Measurements from ENCODE around the gene NADSYN1.

Gene NADSYN1

DNA sequence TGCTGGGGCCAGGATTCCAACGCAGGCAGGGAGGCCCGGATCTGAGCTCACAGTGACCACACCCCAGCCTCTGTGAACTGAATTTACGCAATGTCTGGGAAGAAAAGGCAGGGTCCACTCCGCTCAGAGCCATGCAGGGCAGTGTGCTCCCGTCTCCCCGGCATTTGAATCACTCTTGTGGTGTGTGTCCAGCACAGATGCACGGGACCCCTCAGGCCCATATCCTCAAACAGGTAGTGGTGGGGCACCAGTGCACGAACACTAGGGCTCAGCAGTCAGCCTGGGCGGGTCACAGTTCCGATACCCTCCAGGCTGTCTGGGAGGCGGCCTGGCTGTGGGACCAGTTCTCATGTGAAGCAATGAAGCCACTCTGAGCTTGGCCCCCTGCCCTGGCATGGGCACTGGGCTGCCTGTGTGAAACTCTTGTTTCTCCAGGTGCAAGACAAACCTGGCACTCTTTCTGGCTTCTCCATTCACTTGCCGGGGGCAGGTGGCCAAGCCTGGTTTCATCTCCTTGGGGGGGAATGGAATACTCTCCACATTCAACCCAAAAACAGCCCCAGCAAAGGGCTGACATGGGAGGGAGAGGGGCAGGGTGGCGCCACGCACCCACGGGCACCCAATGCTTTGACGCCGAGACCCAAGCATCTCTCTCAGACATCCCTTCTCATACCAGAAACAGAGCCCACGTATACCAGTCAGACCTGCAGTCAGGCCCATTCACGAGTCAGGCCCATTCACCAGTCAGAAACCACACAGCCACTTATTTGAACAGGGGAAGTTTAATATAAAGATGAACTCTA, 19.2 kb upstream of the NADSYN1 start:
- no peak for DNase-seq

DNA sequence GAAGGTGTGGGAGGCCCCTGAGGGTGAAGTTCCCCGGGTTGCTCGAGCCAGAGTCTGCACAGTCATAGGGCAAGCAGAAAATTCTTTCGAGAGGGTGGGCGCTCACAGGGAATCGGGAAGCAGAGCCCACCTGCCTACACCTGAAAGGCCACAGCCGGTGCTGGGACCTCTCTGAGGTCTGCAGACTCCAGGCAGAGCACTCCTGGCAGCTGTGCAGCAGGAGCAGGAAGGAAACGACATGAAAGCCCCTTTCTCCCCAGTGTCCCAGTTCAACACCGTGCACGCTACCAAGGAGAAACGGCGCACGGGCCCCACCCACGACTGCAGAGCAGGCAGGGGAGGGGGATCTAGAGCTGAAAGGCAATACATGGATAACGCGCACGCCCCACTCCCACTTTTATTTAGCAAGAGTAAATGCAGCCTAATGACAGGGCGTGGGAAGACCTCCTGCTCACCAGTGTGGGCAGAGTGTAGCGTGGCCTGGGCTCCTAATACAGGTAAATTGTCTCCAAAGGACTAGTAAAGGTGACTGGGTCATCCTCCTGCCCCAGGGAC, 18.4 kb upstream of the NADSYN1 start:
- no peak for DNase-seq

DNA sequence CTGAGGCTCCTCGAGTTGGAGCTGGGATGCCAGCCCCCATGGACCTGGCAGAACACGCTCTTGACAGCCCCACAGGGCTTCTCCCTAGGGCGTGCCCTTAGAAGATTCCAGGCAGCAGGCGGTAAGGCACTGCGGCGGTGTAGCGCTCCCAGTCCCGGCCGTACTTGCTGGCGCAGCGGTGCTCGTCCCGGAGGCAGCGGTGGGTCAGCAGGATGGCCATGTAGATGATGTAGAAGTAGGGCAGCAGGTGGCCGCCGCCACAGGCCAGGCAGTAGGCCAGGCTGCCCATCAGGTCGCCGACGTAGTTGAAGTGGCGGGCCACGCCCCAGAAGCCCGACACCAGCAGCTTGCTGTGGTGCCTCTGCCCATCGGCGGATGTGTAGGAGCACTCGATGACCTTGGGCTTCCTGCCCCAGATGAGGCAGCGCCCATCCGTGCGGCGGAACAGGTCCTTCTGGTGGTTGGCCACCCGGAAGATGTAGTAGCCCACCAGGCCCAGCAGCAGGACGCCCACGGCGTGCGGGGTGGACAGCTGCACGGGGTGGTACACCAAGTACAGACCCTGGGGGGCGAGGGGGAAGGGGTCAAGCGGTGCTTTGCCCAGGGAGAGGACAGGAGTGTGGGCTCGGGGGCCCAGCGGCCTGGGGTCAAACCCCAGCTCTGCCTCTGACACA, 17.6 kb upstream of the NADSYN1 start:
- no peak for DNase-seq

DNA sequence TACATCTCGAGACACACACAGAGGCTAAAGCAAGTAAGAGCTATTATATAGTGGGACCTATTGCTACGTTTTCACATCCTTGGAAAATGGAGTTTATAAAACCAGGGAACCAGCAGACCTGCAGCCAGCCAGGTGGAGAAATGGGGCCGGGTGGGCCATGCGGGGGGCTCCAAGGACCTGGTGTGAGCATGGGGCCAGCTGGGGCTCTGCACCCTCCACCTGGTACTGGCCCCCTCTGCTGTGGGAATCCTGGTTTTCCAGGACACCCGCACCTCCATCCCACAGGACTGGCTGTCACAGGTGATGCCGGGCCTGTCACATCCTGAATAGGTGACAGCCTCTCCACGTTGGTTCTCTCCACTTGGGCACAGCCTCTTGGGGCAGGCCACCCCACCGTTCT, 16.1 kb upstream of the NADSYN1 start:
- DNase-seq: no peak

DNA sequence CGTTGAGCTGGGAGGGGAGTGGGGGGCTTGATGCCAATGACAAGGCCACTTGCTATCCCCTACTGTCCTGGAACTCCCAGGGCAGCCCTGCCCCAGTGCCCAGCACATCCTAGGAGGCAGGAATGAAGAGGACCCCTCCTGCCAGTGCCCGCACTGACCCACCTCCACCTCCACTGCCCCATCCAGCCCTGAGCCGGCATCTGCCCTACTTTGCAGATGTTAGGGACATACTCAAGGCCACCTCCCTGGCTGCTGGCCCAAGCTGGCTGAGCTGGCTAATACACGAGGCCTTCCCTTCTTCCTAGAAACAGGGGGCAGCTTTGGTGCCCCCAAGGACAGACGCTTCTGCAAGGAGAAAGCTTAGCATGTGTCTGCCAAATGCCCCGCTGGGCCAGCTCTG, 15.6 kb upstream of the NADSYN1 start:
- DNase-seq: no peak

DNA sequence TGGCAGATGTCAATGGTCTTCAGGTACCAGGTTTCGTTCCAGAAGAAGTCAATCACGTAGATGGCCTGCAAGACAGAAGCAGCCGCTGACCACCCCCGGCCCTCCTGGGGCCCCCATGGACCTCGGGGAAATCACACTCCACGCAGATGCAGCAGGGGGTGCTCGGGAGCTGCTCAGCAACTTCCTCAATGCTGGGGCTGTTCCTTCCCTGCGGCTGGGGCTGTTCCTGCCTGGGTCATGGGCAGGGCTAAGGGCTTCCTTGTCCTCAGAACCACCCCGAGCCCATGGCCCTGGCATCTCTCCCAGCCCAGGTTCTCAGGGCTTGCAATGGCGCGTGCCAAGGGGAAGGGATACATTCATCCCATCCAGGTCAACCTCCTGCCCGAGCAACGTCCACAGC, 15.1 kb upstream of the NADSYN1 start:
- no peak for DNase-seq

DNA sequence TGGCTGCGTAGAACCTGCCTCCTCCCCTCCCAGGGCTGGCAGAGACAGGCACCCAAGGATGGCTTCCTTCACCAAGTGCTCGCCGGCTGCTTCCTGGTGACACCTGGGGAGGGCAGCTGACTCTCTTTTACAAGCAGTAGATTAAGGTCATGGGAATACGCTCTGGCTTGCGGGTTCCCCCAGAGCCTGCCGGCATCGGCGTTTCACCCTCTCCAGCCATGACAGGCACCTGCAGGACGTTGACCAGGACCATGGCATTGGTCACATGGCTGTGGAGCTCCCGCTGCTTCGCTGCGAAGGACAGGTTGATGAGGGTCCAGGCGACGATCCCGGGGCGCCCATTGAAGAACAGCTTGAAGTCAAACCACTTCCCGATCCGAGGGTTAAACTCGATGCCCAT, 14.4 kb upstream of the NADSYN1 start:
- DNase-seq: no peak

DNA sequence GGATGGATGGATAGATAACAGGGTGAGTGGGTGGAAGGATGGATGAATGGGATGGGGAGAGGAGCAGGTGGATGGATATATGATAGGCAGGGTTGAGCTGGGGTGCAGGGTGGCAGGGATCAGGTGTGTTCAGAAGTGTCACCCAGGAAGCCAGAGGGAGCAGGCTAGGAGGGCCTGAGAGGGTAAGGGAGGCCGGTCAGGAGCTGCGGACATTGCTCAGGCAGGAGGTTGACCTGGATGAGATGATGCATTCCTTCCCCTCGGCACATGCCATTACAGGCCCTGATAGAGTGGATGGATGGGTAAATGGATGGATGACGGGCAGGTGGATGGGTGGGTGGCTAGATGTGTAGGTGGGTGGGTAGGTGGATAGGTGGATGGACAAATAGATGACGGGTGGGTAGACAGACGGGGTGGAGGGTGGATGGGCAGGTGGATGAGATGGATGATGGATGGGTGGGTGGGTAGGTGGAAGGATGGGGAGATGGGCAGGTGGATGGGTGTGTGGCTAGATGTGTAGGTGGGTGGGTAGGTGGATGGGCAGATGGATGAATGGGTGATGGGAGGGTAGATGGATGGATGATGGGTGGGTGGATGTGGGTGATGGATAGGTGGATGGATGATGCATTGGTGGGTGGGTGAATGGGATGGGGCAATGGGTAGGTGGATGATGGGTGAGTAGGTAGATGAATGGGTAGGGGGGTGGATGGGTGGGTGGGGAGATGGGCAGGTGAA, 12.8 kb upstream of the NADSYN1 start:
- DNase-seq: no peak

DNA sequence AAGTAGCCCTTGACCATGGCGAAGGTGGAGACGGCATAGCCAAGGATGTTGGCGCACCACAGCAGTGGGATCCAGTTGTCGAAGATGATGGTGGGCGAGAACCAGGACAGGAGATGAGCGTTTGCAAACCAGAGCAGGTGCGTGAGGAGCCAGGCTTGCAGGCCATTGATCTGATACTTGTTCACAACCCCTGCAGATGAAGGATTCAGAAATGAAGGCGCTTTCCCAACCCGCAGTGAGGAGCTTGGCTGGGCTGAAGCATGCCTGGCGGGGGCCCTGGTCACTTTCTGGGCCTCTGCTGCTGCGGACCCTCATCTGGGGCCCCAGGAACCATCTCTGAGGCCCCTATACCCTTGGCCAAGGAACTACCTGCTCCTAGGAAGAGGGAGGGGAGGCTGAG, 11.8 kb upstream of the NADSYN1 start:
- no peak for DNase-seq

DNA sequence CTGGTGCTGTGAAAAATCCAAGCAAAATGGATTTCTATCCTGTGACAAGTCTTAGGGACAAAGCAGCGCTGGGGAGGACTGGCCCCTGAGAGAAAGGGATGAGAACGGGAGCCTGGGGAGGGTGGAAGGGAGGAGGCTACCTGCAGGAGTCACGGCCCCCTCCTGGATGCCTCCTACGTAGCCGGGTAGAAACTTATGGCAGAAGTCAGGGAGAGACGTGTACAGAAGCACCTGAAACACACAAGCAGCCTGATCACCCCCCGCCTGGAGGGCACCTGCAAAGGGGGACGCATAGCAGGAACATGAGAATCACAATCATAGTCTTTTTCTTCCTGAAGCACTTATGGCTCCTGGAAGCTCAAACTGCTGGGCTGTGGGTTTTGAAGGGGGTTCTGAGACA, 10.9 kb upstream of the NADSYN1 start:
- no peak for DNase-seq

DNA sequence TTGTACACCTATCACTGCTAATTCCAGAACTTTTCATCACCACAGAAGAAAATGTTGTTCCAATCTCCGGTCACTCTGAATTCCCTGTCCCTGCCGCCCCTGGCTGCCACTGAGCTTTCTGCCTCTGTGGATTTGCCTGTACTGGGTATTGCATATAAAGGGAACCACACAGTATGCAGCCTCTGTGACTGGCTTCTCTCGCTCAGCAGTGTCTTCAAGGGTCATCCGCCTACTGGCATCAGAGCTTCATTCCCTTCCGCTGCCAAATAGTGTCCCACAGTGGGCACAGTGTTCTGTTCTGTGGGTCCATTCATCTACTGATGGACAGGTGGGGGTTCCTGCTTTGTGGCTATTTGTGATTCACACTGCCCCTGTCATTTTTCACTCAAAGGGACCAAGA, 10.1 kb upstream of the NADSYN1 start:
- no peak for DNase-seq

DNA sequence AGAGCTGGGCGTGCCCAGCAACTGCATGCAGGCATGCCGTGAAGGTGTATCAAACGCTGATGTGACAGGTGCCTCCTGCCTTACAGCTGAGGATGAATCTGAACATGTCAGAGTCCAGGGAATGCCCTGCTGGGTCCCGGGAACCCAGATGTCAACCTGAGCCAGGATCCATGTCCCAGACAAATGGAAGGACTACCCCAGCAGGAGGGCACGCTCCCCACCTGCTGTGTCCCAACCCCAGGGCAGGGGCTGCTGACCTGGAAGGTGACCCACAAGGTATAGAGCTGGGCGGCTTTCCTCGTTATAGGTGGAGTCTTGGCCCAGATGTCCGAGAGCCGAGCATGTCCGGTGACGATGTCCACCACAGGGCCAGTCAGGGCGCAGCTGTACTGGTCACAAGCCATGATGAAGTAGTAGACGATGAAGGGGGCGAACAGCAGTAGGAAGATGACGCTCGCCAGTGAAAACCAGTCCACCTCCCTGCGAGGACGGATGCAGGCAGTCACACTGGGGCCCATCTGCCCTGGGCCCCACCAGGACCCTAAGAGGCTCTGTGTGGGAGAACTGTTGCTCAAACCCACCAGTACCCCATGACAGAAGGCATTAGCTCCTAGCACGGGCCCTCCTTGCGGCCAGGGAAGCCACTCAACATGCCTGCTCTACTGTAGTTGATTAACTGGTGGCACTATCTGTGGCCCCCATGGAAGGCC, 9.1 kb upstream of the NADSYN1 start:
- no peak for DNase-seq

DNA sequence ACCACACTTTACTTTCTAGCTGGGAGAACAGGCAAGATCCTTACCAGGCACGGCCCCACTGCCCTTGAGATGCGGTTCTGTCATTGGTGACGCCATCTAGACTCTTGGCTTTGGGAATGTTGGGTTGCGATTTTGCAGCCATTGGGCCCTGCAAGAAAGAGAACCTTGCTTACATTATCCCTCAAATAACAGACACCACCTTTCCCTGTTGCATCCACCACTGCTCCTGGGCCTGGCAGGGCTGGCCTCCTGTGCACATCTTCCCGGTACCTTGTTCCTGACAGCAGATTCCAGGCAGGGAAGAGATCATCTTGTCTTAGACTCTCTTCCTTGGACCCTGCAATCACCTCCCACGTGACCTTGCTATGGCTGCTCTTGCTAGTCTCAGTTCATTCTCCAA, 8.2 kb upstream of the NADSYN1 start:
- no peak for DNase-seq

DNA sequence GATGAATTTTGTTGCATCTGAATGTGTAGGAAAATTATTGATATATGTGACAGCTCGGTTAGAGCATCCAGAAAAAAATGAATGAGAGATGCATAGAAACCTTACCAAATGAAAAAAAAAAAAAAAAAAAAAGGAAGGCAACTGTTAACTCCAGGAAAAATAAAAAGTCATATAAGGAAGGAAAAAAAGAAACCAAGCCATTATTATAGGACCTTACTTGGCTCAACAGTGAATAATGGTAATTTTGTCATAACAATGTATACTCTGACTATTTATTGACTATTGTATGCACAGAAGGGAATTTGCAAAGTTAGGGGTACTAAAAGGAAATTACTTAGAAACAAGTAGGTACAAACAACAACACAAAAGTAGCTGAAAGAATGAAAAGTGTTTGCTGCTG, 6.9 kb upstream of the NADSYN1 start:
- DNase-seq: no peak

DNA sequence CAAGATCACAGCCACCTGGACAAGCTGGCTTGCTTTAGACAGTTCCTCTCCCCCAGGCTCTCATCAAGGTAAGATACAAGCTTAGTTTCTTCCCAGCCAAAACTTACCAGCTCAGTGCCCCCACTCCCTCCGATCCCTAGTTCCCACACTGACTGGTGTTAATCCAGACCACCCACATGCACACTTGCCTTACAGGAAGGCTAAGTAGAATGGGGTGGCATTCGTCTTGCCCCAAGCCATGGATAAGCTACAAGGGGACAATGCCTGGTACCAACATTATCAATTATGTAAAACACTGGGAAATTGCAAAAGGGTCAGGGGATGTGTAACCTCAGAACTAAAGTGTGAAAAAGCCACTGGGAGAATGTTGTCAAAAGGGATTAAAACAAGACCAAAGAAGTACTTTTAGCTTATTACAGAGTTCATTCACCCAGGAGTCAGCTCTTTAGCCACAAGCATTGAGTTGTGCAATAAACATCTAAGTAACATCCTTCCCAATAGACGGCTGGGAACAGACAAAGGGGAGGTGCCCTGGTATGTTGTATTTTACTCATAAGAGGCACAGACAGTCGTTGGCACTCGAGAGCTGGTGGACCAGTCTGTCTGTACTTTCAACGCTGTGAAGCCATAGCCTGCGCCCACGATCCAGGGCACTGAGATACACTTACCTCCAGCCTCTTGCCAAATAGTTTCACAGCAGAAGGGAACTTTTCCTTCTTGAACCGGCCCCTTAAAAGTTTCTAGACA, 5.9 kb upstream of the NADSYN1 start:
- no peak for DNase-seq

DNA sequence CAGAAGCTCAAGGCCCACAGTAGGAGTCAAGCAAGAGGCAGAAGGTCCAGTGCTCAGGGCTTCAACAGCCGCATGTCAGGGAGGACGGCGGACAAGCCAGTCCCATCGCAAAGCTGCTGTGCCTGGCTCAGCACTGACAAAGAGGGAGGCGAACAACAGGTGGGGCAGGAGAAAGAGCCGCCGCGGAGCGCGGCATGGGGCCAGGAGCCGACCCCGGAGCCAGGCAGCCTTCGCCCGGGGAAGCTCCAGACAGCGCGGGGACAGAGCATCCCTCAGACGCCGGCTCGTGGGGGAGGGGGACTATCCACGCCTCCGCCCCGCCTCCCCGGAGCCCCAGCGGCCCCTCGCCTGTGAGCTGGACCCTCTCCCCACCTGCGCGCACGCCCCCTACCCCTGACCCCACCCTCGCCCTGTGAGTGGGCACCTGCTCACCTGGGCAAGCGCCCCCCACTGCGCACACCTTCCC, 5.2 kb upstream of the NADSYN1 start:
- no peak for DNase-seq

DNA sequence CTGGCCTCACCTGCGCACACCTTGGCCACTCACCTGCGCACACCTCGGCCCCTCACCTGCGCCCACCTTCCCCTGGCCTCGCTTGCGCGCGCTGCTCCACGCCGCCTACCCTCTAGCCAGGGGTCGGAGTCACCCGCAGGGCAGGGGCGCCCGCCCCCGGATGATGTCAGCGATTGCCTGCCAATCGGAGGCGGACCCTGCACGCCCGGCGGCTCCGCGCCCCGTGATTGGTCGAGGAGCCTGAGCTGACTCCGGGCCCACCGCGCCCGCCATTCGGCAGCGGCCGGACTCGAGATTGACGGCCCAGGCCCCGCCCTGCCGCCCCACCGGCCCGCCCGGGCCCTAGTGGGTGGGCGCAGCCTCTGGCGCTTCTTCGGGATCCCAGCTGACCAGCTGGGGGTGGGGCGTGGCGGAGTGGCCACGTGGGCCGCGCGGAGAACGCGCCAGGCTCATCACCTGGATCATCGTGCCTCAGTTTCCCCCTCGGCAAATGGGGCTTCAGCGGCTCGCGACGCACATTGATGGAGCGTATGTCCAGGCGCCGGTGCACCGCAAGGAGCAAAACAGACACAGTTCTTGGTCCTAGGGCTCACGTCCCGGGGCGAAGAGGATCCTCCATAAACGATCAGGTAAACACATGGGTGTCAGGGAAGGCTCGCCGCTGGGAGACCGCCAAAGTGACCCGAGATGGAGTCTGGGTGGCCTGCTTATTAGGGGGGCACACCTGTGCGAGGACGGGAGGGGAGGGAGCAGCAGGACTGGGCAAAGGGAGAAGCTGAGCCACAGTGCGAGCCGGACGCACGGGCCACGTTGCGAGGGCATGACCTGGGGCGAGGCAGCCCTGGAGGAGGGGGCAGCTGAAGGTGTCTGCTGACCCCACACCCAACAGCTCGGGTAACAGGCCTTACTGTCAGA, 4.5 kb upstream of the NADSYN1 start, which contains the start of gene DHCR7:
Gene DHCR7, minus strand, starts transcription at position 137 of the 915 bp plus-strand sequence. CDS start 3,441 bp downstream, outside the sequence.
- DNase-seq: peak; percentile 76

DNA sequence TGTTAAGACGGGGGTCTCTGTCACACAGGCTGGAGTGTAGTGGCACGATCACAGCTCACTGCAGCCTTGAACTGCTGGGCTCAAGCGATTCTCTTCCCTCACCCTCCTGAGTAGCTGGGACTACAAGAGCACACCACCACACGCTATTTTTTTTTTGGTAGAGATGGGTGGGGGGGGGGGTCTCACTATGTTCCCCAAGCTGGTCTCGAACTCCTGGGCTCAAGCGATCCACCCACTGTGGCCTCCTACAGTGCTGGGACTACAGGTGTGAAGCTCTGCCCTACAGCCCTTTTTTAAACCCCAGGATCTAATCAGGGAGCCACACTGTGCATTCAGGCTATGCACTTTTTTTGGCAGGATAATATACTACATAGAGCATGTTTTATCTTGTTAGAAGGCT, 3.4 kb upstream of the NADSYN1 start:
- DNase-seq: no peak

DNA sequence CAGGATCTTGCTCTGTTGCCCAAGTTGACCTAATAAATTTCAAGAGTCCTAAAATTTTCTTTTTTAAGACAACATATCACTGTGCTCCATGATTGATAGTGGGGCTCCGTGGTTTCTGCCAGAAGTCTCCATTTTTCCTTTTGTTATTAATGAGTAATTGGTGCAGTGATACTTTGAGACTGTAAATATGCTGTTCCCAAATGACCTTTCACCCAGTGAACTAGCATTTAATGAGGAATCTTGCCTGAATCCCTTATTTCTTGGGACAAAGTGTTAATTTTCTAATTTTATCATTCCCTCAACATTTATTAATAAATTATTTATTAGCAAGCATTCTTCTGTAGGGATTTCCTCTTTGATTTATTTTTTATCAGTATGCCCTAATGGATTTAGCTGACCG, 2.5 kb upstream of the NADSYN1 start:
- DNase-seq: no peak

DNA sequence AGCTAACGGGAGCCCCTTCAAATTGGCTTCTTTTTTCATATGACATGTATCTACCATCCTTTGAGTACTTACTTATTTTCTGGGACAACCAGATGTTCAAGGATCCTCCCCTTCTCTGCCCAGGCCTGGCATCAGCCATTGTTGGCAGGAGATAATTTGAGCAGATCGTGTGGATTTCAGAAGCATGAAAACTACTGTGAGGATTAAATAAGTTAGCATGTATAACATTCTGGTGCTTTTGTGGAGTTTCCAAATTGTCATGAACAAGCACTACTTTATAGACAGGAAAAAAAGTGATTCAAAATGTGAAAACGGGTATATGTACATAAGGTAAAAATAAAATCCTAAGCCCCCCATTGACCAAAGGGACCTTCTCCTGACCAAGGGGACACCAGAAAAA, 2.1 kb upstream of the NADSYN1 start:
- no peak for DNase-seq

All from NCI-H1436 treated with DMSO at 0.1 percent for 48 hours (cell line).